HG02884 (cell line): Measurements from ENCODE around the gene IPO8.
"Not testable (repeated sequence)": the region's sequence is repeated elsewhere in the genome, so short reads cannot be mapped to it uniquely, and the experiment has no call there.

ENCODE experiments used
- ATAC-seq: cut with Tn5 transposase; IDR thresholded peaks from one replicate; pipeline ENCODE4 v1.9.1; 2021; ENCODE audit warnings: mild to moderate bottlenecking, moderate library complexity; ENCODE audit not compliant: unreplicated experiment

Gene IPO8

DNA sequence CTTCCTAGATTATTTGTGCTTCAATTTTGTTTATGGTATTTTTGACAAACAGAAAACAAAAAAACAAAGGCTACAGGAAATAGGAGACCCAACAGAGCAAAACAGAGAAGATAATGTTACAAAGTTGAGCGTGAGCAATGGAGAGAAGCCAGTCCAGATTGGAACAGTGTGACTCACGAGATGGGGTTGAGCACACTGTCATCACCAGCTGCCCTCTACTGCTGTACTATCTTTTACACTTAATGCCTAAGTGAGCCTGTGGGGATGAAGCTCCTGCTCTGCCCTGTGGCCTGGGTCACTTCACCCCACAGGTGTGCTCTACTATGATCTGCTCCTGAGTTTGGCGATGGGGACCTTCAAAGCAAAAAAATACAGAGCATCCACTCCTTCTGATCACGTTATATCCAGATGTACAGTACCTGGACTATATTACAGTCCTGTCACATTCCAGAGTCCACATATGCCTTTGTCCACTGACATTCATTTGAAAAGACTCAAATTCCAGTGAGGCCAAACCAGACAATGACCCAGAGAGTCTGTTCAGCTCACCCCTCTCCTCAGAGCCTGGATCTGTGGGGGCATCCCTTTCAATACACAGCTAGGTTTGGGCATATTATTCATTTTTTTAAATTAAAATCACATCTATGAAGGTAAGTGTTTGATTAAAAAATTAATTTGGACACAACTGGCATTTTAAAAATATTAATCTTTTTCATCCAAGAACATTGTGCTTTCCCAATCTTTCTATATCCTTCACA lies 4.4 kb downstream of the IPO8 start:
- no peak for ATAC-seq

- ATAC-seq, result no peak
These were observed 8.2 kb downstream of the IPO8 start for GRCh38 chr12:30687265-30687986.

- ATAC-seq, result no peak
These were observed 16.4 kb downstream of the IPO8 start for GRCh38 chr12:30679241-30679640.

- ATAC-seq, result no peak
These were observed 17.4 kb downstream of the IPO8 start for GRCh38 chr12:30678221-30678620.

- ATAC-seq, result no peak
These were observed 34.5 kb downstream of the IPO8 start for GRCh38 chr12:30661210-30661609.

DNA sequence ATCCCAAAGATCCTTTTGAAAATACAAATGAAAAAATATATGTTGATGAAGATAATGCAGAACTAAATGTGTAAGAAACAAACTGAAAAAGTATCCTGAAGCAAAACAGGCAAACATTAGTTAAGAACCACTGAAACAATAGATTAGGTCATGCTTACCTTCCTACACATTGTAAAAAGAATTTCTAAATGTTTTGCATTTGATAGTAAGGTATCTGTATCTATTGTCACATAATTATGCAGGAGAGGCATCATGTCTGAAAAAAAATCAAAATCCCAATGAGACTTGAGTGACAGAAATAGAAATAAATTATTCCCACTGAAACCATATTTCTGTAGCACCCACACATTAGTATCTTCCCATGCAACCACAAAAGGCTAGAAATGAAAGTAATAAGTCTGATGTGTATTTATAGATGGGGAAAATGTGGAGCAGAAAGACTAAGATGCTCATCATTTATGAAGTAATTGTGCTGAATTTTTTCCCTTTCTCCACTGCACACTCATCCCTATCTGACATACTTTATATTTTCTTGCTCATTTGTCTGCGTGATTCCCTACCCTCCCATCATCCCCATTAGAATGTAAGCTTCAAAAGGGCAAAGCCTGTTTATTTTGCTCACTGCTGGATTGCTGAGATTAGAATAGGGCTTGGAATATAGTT lies 43.5 kb downstream of the IPO8 start:
- no peak for ATAC-seq

DNA sequence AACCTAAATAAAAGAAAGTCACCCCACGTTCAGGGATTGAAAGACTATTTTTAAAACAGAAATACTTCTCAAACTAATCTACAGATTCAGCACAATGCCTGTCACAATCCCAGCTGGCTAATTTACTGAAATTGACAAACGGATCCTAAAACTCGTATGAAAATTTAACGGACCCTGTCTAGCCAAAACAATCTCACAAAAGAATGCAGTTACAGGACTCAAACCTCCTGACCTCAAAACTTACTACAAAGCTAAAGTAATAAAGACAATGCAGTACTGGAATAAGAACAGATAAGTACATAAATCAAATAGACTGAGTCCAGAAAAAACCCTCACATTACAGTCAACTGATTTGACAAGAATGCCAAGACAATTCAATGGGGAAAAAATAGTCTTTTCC lies 48.8 kb downstream of the IPO8 start:
- ATAC-seq, result no peak

- ATAC-seq, result no peak
These were observed 52.3 kb downstream of the IPO8 start for GRCh38 chr12:30643366-30643765.

GRCh38 chr12:30640392-30640791 lies 55.3 kb downstream of the IPO8 start:
- no peak for ATAC-seq

GRCh38 chr12:30635385-30635784 lies 60.3 kb downstream of the IPO8 start:
- no peak for ATAC-seq

GRCh38 chr12:30631740-30632139 lies 63.9 kb downstream of the IPO8 start:
- no peak for ATAC-seq

- no peak for ATAC-seq
These were observed 64.7 kb downstream of the IPO8 start for GRCh38 chr12:30630979-30631285.

DNA sequence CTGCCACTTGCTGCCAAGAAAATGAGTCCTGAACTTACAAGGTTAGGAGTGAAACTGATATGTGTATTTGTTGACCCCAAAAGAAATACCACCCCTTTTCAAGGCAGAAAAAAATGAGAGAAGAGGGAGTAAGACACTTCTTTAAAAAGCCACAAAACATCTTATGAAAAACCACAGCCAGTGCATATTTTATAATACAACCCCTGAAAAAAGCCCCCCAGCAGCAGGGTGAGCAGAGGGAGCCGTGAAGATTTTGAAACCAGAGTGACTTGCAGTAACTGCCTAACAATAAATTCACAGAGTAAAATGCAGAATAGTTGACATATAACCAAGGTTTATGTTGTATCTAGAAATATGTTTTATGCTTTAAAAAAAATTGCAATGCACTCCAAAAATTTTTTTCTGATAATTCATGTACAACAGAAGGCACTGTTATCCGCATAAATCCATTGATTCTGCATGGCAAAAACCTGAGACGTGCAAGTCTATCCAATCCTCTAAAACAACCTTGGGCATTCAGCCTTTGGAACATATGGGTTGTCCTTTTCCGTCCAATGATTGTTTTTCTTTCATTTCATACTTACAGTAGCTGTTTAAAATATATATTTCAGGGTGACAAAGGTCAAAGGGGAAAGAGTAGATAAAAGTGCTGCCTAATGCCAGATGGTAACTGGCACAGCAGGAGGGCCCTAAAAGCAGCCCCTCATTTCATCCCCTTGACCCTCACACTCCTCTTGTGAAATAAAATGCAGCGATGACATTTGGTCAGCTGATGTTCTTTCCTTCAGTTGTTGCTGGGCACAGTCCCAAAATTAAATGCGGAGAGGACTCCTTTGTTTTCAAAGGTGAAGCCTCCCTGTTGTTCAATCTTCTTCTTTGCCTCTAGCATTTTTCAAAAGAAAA lies 65.3 kb downstream of the IPO8 start:
- ATAC-seq, result no peak

GRCh38 chr12:30626847-30627246 lies 68.8 kb downstream of the IPO8 start:
- no peak for ATAC-seq

DNA sequence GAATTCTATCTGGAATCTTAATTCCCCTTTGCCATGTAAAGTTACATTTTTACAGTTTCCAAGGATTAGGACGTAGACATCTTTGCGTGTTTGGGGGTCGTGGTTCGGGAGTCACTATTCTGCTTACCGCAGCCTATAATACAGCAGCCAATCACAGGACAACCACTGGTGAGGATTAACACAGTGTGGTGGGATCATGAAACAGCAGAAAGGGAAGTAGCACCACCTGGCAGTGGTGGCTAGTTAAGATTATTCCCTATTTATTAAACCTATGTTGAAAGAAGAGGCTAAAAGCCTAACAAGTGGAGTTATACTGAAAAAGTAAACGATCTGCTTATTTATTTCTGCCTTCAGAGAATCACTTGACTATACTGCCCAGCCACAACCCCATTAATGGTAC lies 71.7 kb downstream of the IPO8 start:
- no peak for ATAC-seq

DNA sequence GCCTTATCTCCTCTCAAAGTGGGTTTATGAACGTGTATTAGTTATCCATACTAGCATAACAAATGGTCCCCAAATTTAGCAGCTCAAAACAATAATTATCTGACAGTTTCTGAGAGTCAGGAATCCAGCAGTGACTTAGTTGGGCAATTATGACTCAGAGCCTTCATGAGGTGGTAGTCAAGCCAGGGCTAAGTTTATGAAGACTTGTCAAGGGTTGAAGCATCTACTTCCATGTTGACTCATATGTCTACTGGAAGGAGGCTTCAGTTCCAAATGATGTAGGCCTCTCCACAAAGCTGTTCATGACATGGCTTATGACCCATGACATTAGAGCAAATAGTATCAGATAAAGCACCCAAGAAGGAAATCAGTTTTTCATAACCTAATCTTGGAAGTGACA lies 73.2 kb downstream of the IPO8 start:
- peak; percentile 98 for ATAC-seq

DNA sequence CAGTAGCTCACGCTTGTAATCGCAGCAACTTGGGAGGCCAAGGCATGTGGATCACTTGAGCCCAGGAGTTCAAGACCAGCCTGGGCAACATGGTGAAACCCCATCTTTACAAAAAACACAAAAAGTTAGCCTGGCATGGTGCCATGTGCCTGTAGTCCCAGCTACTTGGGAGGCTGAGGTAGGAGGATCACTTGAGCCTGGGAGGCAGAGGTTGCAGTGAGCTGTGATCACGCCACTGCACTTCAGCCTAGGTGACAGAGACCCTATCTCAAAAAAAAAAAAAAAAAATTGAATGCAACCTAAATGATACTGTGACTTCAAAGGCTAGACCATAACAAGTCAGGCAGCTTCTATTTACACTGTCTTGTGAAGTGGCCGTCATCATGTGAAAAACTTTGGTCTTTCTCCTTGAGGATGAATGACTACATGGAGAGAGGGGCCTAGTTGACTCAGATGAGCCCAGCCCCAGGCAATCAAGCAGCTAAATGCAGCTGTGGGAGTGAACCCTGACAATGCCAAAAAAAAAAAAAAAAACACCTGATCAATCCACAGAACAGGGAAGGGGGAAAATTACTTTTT lies 73.9 kb downstream of the IPO8 start:
- not testable (repeated sequence) for ATAC-seq

DNA sequence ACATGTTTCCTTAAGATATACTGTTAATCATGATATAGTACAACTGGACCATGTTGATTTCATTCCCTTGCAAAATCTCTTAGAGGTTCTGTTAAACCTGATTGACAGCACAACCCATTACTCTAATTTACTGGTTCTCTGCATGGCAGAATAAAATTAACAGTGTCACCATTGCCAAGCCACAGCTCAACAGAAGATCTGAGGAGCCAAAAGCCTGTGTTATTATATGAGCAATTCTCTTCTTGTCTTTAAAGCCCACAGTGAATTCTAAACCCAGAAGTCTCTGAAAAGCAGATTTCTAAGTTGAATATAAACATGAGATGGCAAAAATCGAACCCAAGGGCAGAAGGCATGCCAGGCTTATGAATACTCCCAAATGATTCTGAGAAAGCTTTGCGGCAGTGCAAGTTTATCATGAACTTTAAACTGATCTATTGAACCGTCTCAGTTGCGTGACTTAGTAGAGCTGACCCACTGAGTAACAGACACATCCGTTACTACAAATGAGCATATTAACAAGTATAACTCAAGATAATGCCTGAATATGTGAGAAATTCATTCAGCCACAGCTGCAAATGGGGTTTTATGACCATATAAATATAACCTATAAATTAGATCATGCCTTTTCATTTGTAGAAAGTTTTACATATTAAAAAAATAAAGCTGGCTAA lies 78.2 kb downstream of the IPO8 start:
- no peak for ATAC-seq

DNA sequence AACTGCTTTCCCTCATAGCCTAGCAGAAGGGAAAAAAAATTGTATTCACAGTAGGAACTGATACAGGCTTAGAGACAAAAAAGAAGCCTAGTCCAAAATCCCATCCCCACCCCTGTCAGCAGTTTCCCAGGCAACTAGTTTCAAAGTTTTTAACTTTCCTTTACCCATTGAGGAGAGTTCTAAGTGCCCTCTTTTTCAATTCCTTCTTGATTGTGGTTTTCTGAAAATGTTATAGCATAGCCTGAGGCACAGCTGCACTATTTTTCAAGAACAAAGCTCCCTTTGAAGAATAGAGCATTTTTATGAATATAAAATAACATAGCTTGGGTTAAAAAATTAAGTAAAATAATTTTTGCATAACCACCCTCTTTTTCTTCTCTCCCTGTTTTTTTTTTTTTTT lies 81.6 kb downstream of the IPO8 start:
- ATAC-seq, result no peak

- no peak for ATAC-seq
These were observed 82.4 kb downstream of the IPO8 start for GRCh38 chr12:30613119-30613830.
